Measurements from ENCODE around the gene ASH1L.

Gene ASH1L

DNA sequence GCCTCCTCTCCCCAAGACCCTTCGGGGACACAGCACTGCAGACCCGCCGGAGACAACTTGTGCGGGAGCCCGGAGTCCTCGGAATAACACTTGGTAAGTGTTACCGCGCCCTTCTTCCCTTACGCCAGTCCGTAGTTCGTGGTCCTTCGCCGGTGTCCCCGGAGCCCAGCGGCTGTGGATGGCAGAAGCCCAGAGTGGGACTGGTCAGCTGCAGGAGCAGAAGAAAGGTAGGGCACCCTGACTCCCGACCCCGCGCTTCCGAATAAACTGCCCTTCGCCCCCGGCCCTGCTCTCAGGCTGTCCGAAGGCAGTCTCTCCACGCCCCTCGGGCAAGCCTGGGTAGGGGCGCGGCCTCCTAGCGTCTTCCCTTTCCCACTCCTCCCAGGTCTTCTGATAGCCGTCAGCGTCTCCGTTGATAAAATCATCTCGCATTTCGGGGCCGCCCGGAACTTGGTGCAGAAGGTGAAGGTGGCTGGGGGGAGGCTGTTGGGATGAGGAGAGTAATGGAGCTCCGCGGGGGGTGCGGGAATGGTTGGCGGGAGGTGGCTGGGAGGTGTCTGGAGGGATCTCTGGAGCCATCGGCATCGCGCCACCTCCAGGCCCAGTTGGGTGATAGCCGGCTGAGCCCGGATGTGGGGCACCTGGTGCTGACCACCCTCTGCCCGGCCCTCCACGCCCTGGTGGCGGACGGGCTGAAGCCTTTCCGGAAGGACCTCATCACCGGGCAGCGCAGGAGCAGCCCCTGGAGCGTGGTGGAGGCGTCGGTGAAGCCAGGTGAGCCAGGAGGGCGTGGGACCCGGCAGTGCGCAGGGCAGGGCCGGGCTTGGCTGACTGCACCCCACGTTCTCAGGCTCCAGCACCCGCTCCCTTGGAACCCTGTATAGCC is 237.6 kb downstream of the ASH1L start:
- no peak for DNase-seq

DNA sequence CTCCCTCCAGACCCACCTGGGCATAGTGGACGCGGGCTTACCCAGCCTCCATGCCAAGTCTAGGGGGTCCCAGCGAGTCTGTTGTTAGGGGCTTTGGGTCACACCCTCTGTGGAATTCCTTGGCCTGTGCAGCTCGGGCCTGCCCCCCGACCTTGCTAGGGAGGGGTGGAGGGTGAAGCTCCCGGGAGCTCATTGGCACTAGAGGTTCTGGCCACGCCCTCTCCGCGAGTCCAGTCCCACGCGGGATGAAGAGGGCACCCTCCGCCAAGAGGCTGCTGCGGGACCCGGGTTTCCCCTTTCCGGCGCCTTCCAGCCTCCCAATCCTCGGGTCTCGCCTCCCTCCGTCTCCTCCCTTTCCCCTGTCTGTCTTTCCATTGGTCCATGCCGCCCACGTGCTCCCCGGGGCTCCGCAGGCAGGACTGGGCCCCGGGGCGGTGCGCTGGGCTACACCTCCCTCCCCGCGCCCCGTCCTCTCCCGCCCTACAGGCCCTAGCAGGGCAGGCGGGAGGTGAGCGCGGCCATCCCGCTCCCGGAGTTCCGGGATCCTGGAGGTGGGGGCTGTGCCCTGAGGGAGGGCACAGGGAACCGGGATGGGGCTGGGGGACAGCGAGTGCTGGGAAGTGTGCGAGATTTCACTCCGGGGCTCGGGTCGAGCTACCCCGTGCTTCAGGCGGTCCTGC is 238.4 kb downstream of the ASH1L start:
- DNase-seq = peak; percentile 69

DNA sequence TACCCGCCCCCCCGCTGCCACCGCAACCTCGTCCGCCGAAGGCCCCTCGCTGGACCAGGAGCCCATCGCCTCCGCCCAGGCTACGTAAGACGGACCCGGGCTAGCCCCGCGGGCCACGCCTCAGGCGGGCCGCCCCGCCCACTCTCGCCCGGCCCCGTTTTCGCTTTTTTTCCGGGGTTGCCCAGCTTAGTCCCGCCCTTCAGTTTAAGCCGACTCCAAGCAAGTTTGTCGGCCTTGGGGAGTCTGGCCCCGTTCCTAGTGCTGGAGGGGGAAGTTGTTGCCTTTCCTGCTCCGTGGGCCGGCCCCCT is 238.9 kb downstream of the ASH1L start:
- peak; percentile 69 for DNase-seq

DNA sequence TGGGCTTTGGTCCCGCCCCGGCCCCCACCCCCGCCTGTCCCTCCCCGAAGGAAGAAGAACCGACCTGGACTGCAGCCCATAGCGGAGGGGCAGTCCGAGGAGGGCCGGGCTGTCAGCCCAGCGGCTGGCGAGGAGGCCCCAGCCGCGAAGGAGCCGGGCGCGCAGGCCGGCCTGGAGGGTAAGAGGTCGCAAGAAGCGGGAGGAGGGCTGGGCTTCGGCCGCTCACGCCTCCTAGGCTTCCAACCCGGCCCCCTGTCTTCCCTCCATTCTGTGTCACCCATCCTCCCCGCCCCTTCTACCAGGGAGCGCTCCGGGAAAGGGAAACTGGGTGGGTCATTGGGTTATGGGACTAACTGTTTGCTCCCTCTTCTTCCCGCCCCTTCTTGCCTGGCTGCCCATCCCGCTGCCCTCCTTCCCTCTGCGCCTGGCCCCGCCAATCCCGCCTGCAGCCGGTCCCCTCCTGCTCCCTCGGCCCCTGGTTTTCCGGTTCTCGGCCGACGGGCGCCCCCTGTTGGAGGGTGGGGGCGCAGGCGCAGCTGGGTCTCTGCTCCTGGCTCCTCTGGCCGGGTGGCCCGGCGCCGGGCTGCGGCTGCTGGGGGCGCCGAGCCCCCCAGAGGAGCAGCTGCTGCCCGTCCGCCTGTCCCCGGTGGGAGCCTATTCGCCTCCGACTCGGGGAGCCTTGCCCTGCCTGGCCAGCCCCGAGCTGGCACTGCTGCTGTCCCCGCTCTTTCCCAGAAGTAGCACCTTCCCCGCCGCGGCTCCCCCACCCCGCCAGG is 239.5 kb downstream of the ASH1L start:
- peak; percentile 72 for DNase-seq

GRCh38 chr1:155322571-155322952 is 240.0 kb downstream of the ASH1L start:
- no peak for DNase-seq

- DNase-seq = no peak
Measured at GRCh38 chr1:155321639-155322503, 240.7 kb downstream of the ASH1L start.

DNA sequence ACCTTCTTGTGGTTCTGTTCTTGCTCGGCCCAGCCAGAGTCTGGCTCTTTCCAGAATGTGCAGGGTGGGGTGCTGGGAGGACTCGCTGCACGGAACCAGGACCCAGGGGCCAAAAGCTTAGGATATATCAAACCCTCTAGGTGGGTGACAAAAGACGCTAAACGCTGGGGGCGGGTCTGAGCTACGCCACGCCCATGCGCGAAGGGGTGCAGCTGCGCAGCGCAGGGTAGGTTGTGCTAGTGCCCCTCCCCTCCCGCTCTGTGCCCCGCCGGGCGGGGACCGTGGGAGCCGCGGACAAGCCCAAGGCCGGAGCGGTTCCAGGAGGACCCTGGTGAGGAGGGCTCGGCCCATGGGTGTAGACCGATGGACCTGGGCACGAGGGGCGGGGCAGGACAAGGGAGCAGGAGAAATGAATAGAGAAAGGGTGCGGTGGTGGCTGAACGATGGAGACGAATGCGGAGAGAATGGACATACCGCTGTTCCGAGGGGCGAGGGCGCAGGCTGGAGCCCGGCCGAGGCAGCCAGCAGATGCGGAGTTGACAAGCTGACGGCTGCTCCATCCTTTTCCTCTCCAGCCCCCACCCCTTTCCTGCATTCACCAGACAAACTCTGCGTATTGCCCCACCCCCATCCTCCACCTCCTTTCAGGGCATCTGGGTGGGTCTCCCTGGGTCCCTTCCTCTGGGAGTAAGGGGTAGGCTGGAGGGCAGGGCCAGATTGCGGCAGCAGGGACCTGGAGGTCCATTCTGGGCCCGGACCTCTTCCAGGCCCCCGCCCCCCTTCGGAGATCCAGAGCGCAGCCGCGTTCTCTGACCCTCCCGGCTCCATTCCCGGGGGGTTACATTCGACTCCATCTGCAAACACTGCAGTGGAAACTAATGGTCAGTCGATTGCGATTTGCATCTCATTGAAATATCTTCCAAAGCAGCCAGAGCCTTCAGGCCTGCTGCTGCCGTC is 241.7 kb downstream of the ASH1L start, which contains the start of gene RUSC1:
Gene RUSC1, plus strand, starts transcription at position 234 of the 957 bp plus-strand sequence. CDS start 880 bp downstream, outside the sequence.
- no peak for DNase-seq

DNA sequence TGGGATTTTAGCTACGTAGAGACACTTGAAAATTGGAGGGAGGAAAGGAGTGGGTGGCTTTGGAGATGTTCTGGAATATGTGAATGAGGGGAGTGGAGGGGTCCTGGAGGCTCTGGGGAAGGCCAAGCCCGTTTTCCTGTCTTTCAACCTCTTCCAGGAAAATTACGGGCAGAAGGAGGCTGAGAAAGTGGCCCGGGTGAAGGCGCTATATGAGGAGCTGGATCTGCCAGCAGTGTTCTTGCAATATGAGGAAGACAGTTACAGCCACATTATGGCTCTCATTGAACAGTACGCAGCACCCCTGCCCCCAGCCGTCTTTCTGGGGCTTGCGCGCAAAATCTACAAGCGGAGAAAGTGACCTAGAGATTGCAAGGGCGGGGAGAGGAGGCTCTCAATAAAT is 242.4 kb downstream of the ASH1L start:
- no peak for DNase-seq

GRCh38 chr1:155319536-155319935 is 243.1 kb downstream of the ASH1L start:
- DNase-seq = no peak

DNA sequence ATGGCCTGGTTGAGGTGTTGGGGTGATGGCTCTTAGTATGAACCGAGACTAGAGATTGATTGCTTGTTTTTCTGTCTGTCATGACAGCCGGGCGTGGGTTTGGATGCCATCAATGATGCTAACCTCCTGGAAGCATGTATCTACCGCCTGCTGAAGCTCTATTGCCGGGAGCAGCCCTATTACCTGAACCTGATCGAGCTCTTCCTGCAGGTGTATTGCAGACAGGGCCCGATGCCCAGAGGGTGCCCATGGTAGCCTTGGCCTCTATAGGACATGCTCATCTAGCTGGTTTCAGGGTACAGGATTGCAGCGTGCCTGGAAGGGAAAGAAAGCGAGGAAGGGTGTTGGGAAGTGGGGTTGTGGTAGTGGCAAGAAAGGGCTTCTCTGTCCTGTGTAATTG is 244.5 kb downstream of the ASH1L start:
- DNase-seq = no peak

- no peak for DNase-seq
Measured at GRCh38 chr1:155316922-155317321, 245.7 kb downstream of the ASH1L start.

GRCh38 chr1:155313261-155313660 is 249.3 kb downstream of the ASH1L start:
- DNase-seq = no peak

DNA sequence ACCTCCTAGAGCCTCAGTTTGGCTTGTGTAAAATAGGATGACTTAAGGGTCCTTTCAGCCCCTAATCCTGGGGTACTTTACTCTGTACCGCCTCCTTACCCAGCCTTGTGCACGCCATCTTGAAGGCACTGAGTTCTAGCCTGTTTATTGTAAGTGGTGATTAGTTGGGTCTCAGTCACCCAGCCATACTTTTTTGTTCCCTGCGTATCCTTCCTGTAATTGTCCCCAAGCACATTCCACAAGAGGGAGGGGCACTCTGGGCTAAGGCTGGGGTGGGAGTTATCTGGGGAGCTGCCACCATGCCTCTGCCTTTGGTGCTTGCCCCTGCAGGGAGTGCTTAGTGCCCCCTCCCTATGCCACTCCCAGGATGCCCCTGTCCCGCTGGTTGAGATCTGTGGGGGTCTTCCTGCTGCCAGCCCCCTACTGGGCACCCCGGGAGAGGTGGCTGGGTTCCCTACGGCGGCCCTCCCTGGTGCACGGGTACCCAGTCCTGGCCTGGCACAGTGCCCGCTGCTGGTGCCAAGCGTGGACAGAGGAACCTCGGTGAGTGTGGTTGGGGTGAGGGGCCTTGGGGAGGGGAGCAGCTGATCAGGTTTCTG is 253.1 kb downstream of the ASH1L start:
- DNase-seq = no peak

GRCh38 chr1:155308493-155309422 is 253.8 kb downstream of the ASH1L start, which contains the start of gene FDPS:
TSS of gene FDPS (plus strand) at chr1:155308866. CDS start at chr1:155309790, 924 bp downstream.
- DNase-seq = peak; percentile 93

- DNase-seq = no peak
Measured at GRCh38 chr1:155307247-155307740, 255.3 kb downstream of the ASH1L start.

DNA sequence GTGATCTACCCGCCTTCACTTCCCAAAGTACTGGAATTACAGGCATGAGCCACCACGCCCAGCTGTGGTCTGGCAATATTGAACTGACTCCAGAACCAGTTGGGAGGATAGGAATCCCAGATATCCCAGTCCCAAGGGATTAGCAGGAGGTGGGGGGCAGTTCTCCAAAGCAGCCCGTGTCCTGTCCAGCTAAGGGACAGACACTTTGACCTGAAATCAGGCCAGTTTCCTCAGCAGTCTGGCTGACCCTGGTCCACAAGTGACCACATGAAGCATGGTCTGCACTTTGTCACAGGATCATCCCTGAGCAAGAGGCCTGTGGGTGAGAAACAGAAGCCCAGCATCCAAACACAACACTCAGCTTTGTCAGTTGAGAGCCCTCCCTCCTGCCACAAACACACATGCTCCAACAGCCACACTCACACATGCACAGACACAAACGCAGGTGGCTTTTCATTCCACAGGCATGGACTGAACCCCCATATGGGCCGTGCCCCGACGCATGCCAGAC is 256.7 kb downstream of the ASH1L start:
- no peak for DNase-seq

- DNase-seq = no peak
Measured at GRCh38 chr1:155304558-155305063, 258.0 kb downstream of the ASH1L start.

- DNase-seq = no peak
Measured at GRCh38 chr1:155301342-155301841, 261.2 kb downstream of the ASH1L start, which contains the start of gene PKLR. TSS of gene PKLR (minus strand) at chr1:155301438. CDS start at chr1:155301395, 43 bp downstream.
